Neural cell (in vitro differentiated cells): ENCODE results near the gene SLC9A1.

Source experiments
- CTCF ChIP-seq: fragments of 450-650 bp; IDR thresholded peaks from 2 replicates; pipeline ENCODE4 v1.5.1; 2014; ENCODE audit warnings: antibody characterized with exemption, mild to moderate bottlenecking, moderate library complexity; ENCODE audit not compliant: poor library complexity, severe bottlenecking
- EP300 ChIP-seq: fragments of 450-650 bp; conservative IDR thresholded peaks from 2 replicates; pipeline ENCODE4 v1.6.1; 2014; ENCODE audit warnings: antibody characterized with exemption, mild to moderate bottlenecking, moderate library complexity; ENCODE audit not compliant: poor library complexity, severe bottlenecking
- TF ChIP-seq, protein P1 (sequence below): IDR thresholded peaks from 2 replicates; pipeline ENCODE4 v1.6.1; 2012; ENCODE audit warnings: borderline replicate concordance

- no peak for TF ChIP-seq EP300
- TF ChIP-seq, protein P1, sequence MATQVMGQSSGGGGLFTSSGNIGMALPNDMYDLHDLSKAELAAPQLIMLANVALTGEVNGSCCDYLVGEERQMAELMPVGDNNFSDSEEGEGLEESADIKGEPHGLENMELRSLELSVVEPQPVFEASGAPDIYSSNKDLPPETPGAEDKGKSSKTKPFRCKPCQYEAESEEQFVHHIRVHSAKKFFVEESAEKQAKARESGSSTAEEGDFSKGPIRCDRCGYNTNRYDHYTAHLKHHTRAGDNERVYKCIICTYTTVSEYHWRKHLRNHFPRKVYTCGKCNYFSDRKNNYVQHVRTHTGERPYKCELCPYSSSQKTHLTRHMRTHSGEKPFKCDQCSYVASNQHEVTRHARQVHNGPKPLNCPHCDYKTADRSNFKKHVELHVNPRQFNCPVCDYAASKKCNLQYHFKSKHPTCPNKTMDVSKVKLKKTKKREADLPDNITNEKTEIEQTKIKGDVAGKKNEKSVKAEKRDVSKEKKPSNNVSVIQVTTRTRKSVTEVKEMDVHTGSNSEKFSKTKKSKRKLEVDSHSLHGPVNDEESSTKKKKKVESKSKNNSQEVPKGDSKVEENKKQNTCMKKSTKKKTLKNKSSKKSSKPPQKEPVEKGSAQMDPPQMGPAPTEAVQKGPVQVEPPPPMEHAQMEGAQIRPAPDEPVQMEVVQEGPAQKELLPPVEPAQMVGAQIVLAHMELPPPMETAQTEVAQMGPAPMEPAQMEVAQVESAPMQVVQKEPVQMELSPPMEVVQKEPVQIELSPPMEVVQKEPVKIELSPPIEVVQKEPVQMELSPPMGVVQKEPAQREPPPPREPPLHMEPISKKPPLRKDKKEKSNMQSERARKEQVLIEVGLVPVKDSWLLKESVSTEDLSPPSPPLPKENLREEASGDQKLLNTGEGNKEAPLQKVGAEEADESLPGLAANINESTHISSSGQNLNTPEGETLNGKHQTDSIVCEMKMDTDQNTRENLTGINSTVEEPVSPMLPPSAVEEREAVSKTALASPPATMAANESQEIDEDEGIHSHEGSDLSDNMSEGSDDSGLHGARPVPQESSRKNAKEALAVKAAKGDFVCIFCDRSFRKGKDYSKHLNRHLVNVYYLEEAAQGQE, result no peak
- no peak for TF ChIP-seq CTCF
Measured at GRCh38 chr1:27150641-27151040, 4.3 kb downstream of the SLC9A1 start.
